ENCODE data around the gene ARHGEF1. TPM values are rescaled to one million over a fixed set of nuclear protein-coding genes. Genes with fewer than 3 reads are reported as not detected.

Gene ARHGEF1
- total and polyA plus RNA-seq, 3 donors from 2014 or later, result 33.2 to 56.3 (median 51.2) TPM

DNA sequence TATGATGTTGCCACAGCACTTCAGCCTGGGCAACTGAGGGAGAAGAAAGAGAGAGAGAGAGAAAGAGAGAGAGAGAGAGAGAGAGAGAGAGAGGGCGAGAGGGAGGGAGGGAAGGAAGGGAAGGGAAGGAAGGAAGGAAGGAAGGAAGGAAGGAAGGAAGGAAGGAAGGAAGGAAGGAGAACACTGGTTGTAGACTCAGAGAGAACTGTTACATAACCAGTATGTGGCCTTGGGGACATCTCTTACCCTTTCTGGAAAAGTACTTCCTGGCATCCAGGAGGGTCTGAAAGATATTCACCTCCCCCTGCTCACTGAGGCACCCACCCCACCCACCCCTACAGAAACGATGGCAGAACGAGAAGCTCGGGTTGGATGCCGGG, 2.7 kb upstream of the ARHGEF1 start:
- intact Hi-C loops (cut with DNase I; ENCODE audit: low total_unique reads), result no loop called here
- Histone ChIP-seq H3K27ac (no peak overlapping the region), H3K27me3 (no peaks in the 10 kb centered on the region), H3K9me3 (no peaks in the 10 kb centered on the region), H3K4me1 (peaks cover 3% of the 10 kb centered on the region), H3K36me3 (ENCODE audit: low read depth, missing control alignments) (no peaks in the 10 kb centered on the region), H3K4me3 (no peak overlapping the region)
- no peak for DNase-seq
- 49 to 85% methylated on average over 5 of the region's 5 CpGs for WGBS, 2 donors
- TF ChIP-seq, protein P1, sequence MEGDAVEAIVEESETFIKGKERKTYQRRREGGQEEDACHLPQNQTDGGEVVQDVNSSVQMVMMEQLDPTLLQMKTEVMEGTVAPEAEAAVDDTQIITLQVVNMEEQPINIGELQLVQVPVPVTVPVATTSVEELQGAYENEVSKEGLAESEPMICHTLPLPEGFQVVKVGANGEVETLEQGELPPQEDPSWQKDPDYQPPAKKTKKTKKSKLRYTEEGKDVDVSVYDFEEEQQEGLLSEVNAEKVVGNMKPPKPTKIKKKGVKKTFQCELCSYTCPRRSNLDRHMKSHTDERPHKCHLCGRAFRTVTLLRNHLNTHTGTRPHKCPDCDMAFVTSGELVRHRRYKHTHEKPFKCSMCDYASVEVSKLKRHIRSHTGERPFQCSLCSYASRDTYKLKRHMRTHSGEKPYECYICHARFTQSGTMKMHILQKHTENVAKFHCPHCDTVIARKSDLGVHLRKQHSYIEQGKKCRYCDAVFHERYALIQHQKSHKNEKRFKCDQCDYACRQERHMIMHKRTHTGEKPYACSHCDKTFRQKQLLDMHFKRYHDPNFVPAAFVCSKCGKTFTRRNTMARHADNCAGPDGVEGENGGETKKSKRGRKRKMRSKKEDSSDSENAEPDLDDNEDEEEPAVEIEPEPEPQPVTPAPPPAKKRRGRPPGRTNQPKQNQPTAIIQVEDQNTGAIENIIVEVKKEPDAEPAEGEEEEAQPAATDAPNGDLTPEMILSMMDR (IDR thresholded peaks at IDR 0.05), result no peak
- no peak for TF ChIP-seq POLR2A (IDR thresholded peaks at IDR 0.05)

DNA sequence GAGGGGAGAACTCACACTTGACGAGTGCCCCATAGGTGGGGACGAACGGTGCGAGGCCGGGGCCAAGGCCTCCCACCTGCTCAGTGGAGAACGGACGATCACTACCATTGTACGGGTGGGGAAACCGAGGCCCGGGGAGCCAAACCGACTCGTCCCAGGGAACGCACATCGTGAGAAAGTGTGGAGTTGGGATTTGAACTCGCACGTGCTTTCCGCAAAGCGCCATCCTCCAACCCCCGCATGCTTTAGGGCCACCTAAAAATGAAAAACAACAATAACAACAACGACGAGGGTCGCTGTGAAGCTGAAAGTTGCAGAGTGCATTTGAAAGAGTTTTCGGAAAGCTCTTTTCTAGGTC, 458 bp downstream of the ARHGEF1 start:
- Histone ChIP-seq H3K4me3 (peak overlapping the region; percentile 71 to 83), H3K9me3 (no peaks in the 10 kb centered on the region), H3K27ac (peak overlapping the region; percentile 48 to 75), H3K4me1 (peaks cover 3% of the 10 kb centered on the region), H3K36me3 (ENCODE audit: low read depth, missing control alignments) (no peaks in the 10 kb centered on the region), H3K27me3 (no peaks in the 10 kb centered on the region)
- no peak for DNase-seq
- intact Hi-C loops (cut with DNase I; ENCODE audit: low total_unique reads), result no loop called here
- TF ChIP-seq, protein P1 (IDR thresholded peaks at IDR 0.05), result no peak
- TF ChIP-seq POLR2A (IDR thresholded peaks at IDR 0.05), result no peak
- WGBS, 2 donors, result 1% methylated on average over 17 to 23 of the region's 23 CpGs

DNA sequence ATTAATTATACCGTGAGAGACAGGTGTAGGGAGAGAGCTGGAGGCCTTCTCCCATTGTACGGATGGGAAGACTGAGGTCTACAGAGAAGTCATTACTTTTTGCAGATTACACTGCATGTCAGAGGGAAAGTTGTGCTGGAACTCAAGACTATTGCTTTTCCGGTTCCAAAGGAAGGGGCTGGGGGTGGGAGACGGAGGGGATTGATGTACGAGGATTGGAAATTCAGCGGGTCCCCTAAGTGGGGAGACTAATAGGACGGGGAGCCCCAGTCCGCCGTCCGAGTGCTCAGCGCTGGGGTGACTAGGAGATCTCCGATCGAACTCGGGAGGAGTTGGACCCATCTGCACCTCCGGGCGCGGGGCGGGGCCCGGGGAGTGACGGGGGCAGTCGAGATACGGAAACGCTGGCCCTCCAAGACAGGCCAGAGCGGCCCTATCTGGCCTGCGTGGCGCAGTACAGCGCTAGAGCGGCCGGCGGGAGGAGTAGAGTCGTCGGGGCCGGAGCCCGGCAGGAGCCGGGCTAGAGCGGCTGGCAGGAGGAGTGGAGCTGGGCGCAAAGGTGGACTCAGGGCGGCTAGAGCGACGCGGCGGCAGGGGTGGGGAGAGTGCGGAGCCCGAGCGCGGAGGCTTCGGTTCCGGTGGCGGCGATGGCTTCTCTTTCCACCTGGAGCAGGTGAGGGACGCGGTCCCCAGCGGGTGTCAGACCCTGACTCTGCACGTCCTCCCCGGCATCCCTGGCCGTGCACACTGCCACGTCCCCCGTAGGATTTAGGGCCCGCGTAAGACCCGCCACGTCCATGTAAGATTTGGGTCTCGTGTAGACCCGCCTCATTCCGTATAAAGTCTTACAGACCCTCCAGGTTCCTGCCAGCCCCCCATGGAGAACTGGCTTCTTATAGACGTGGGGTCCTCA, 1.1 kb downstream of the ARHGEF1 start:
- WGBS, 2 donors, result 0% methylated on average over 12 to 65 of the region's 66 CpGs
- no peak for TF ChIP-seq POLR2A (IDR thresholded peaks at IDR 0.05)
- TF ChIP-seq, protein P1 (IDR thresholded peaks at IDR 0.05), result peak in 1 of 3 experiments; percentile 11
- Histone ChIP-seq H3K27ac (no peak overlapping the region), H3K36me3 (ENCODE audit: low read depth, missing control alignments) (no peaks in the 10 kb centered on the region), H3K4me3 (peak overlapping the region; percentile 71 to 83), H3K9me3 (no peaks in the 10 kb centered on the region), H3K4me1 (peaks cover 3% of the 10 kb centered on the region), H3K27me3 (no peaks in the 10 kb centered on the region)
- DNase-seq, result peak; percentile 97
- intact Hi-C loops (cut with DNase I; ENCODE audit: low total_unique reads), result no loop called here

DNA sequence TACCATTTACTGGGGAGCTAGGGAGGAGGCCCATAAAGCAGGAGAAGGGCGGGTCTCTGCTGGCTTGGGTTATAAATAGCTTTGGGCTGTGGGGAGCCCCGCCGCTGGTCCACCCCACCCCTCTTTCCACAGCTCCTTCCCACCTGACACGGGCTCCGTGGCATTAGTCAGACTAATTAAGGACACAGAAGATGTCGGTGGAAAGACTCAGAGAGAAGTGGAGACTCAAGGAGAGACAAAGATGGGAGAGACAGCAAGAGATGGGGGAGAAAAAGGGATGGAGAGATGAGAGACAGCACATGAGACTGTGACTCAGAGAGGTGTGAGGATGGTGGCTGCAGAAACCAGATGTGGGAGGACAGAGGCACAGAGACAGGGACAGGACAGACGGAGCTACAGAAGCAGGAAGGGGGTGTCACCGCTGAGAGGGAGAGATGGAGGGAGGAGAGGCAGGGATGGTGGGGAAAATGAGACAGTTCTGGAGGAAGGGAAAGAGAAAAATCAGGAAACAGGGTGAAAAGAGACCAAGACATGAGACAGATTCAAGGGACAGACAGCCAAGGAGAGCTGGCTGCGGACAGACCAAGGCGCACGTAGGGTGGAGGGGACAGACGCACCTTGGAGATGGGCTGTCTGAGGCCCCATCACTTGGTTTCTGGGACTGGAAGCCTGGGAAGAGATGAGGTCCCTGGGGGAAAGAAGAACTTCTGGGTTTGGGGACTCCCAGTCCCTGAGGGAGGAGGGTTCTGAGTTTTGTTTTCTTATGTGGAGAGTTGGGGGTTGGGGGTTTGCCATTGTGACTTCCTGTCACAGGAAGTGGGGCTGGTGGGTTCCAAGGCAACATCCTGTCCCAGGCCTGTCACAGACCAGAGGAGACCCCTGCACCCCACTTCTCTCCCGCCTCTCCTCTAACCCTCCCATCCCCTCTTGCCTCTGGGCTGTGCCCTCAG, 4.1 kb downstream of the ARHGEF1 start:
- WGBS, 2 donors, result 69 to 72% methylated on average over 13 of the region's 13 CpGs
- no peak overlapping the region for H3K4me3 ChIP-seq
- no peaks in the 10 kb centered on the region for H3K9me3 ChIP-seq
- H3K27me3 ChIP-seq, result no peaks in the 10 kb centered on the region
- intact Hi-C loops (cut with DNase I; ENCODE audit: low total_unique reads), result no loop called here
- TF ChIP-seq, protein P1 (IDR thresholded peaks at IDR 0.05), result no peak
- no peak for TF ChIP-seq POLR2A (IDR thresholded peaks at IDR 0.05)
- DNase-seq, result no peak
- no peak overlapping the region for H3K27ac ChIP-seq
- no peaks in the 10 kb centered on the region for H3K36me3 ChIP-seq (ENCODE audit: low read depth, missing control alignments)
- peaks cover 3% of the 10 kb centered on the region for H3K4me1 ChIP-seq

All from testis (tissue), 3 donors.